ENCODE measurements around the gene KRTAP26-1.

Gene KRTAP26-1

GRCh38 chr21:30320215-30320614 lies at the start of gene KRTAP26-1:
Gene KRTAP26-1 (minus strand): TSS chr21:30320315. CDS start chr21:30320035, 280 bp downstream.
- no peak for DNase-seq (ENCODE audit: low read depth in 2 of 2)

GRCh38 chr21:30355906-30356305 lies 35.8 kb upstream of the KRTAP26-1 start:
- no peak for DNase-seq (ENCODE audit: low read depth in 2 of 2)

GRCh38 chr21:30354308-30355005 lies 34.3 kb upstream of the KRTAP26-1 start:
- no peak for DNase-seq (ENCODE audit: low read depth in 2 of 2)

GRCh38 chr21:30351534-30351933 lies 31.4 kb upstream of the KRTAP26-1 start:
- no peak for DNase-seq (ENCODE audit: low read depth in 2 of 2)

- no peak for DNase-seq (ENCODE audit: low read depth in 2 of 2)
Measured at GRCh38 chr21:30349572-30349971, 29.5 kb upstream of the KRTAP26-1 start.

GRCh38 chr21:30348506-30348905 lies 28.4 kb upstream of the KRTAP26-1 start, which contains the start of gene KRTAP23-1:
Gene KRTAP23-1 (minus strand): TSS chr21:30348606. CDS start chr21:30348606, 0 bp downstream.
- DNase-seq (ENCODE audit: low read depth in 2 of 2) = no peak

GRCh38 chr21:30345014-30345413 lies 24.9 kb upstream of the KRTAP26-1 start:
- DNase-seq (ENCODE audit: low read depth in 2 of 2) = no peak

- DNase-seq (ENCODE audit: low read depth in 2 of 2) = peak in 1 of 2 donors; percentile 10
Measured at GRCh38 chr21:30340714-30341573, 20.8 kb upstream of the KRTAP26-1 start.

GRCh38 chr21:30338717-30339116 lies 18.6 kb upstream of the KRTAP26-1 start:
- DNase-seq (ENCODE audit: low read depth in 2 of 2) = no peak

GRCh38 chr21:30337772-30338171 lies 17.7 kb upstream of the KRTAP26-1 start:
- DNase-seq (ENCODE audit: low read depth in 2 of 2) = no peak

- DNase-seq (ENCODE audit: low read depth in 2 of 2) = no peak
Measured at GRCh38 chr21:30337276-30337744, 17.2 kb upstream of the KRTAP26-1 start, which contains the start of gene KRTAP27-1. Gene KRTAP27-1 (minus strand): TSS chr21:30337694. CDS start chr21:30337668, 26 bp downstream.

GRCh38 chr21:30336596-30336995 lies 16.5 kb upstream of the KRTAP26-1 start:
- DNase-seq (ENCODE audit: low read depth in 2 of 2) = no peak

GRCh38 chr21:30333736-30334135 lies 13.6 kb upstream of the KRTAP26-1 start:
- DNase-seq (ENCODE audit: low read depth in 2 of 2) = no peak

- DNase-seq (ENCODE audit: low read depth in 2 of 2) = no peak
Measured at GRCh38 chr21:30332681-30333080, 12.6 kb upstream of the KRTAP26-1 start.

GRCh38 chr21:30329203-30329875 lies 9.2 kb upstream of the KRTAP26-1 start:
- no peak for DNase-seq (ENCODE audit: low read depth in 2 of 2)

GRCh38 chr21:30326390-30326789 lies 6.3 kb upstream of the KRTAP26-1 start:
- DNase-seq (ENCODE audit: low read depth in 2 of 2) = no peak

GRCh38 chr21:30315701-30316100 lies 4.4 kb downstream of the KRTAP26-1 start:
- DNase-seq (ENCODE audit: low read depth in 2 of 2) = no peak

- no peak for DNase-seq (ENCODE audit: low read depth in 2 of 2)
Measured at GRCh38 chr21:30306884-30307283, 13.2 kb downstream of the KRTAP26-1 start.

GRCh38 chr21:30305136-30305535 lies 15.0 kb downstream of the KRTAP26-1 start:
- DNase-seq (ENCODE audit: low read depth in 2 of 2) = no peak

- DNase-seq (ENCODE audit: low read depth in 2 of 2) = no peak
Measured at GRCh38 chr21:30289215-30289614, 30.9 kb downstream of the KRTAP26-1 start, which contains the start of gene KRTAP25-1. Gene KRTAP25-1 (minus strand): TSS chr21:30289514. CDS start chr21:30289490, 24 bp downstream.

- no peak for DNase-seq (ENCODE audit: low read depth in 2 of 2)
Measured at GRCh38 chr21:30282850-30283249, 37.3 kb downstream of the KRTAP26-1 start, which contains the start of gene KRTAP24-1. Gene KRTAP24-1 (minus strand): TSS chr21:30282950. CDS start chr21:30282932, 18 bp downstream.

GRCh38 chr21:30271611-30272010 lies 48.5 kb downstream of the KRTAP26-1 start:
- no peak for DNase-seq (ENCODE audit: low read depth in 2 of 2)
